Activated T-cell treated with anti-CD3 and anti-CD28 coated beads, Interleukin-2, amount 50 U/mL, for 24 hours (primary cell): ENCODE data around the gene TPT1.
A peak's percentile ranks its signal among the peaks of the same experiment; 100 is the strongest.

ENCODE experiments used
- DNase-seq: peaks from one replicate; pipeline ENCODE4 v3.0.0-alpha.2; 2020
- H3K27ac Mint-ChIP-seq: 2 replicates; pipeline ENCODE4 v1.8.0; 2020; ENCODE audit warnings: mild to moderate bottlenecking, mixed read lengths
- H3K27me3 Mint-ChIP-seq: 2 replicates; pipeline ENCODE4 v1.8.0; 2020; ENCODE audit warnings: mixed read lengths
- H3K36me3 Mint-ChIP-seq: 2 replicates; pipeline ENCODE4 v1.8.0; 2020; ENCODE audit warnings: low read depth, mixed read lengths
- H3K4me1 Mint-ChIP-seq: 2 replicates; pipeline ENCODE4 v1.8.0; 2020; ENCODE audit warnings: low read depth, mixed read lengths
- H3K4me3 Mint-ChIP-seq: 2 replicates; pipeline ENCODE4 v1.8.0; 2020; ENCODE audit warnings: mild to moderate bottlenecking, moderate library complexity, mixed read lengths
- H3K9me3 Mint-ChIP-seq: 2 replicates; pipeline ENCODE4 v1.8.0; 2020; ENCODE audit warnings: mixed read lengths

Gene TPT1

GRCh38 chr13:45333977-45334922 lies 6.7 kb downstream of the TPT1 start:
- Mint-ChIP-seq H3K27me3 (no peaks in the 10 kb centered on the region), H3K36me3 (peaks cover 64% of the 10 kb centered on the region), H3K4me1 (peaks cover 97% of the 10 kb centered on the region), H3K9me3 (no peaks in the 10 kb centered on the region), H3K27ac (peak overlapping the region; percentile 100), H3K4me3 (peak overlapping the region; percentile 98)
- no peak for DNase-seq

- Mint-ChIP-seq H3K9me3 (no peaks in the 10 kb centered on the region), H3K4me3 (no peak overlapping the region), H3K27ac (peak overlapping the region; percentile 100), H3K27me3 (no peaks in the 10 kb centered on the region), H3K4me1 (peaks cover 96% of the 10 kb centered on the region), H3K36me3 (peaks cover 55% of the 10 kb centered on the region)
- no peak for DNase-seq
Observed at GRCh38 chr13:45333251-45333976, 7.6 kb downstream of the TPT1 start.

- Mint-ChIP-seq H3K4me1 (peaks cover 94% of the 10 kb centered on the region), H3K36me3 (peaks cover 49% of the 10 kb centered on the region), H3K27ac (peak overlapping the region; percentile 100), H3K9me3 (no peaks in the 10 kb centered on the region), H3K27me3 (no peaks in the 10 kb centered on the region), H3K4me3 (no peak overlapping the region)
- no peak for DNase-seq
Observed at GRCh38 chr13:45332831-45333219, 8.2 kb downstream of the TPT1 start.

- DNase-seq = no peak
- Mint-ChIP-seq H3K4me3 (no peak overlapping the region), H3K4me1 (peaks cover 94% of the 10 kb centered on the region), H3K9me3 (no peaks in the 10 kb centered on the region), H3K27me3 (no peaks in the 10 kb centered on the region), H3K36me3 (peaks cover 43% of the 10 kb centered on the region), H3K27ac (peak overlapping the region; percentile 100)
Observed at GRCh38 chr13:45332036-45332830, 8.8 kb downstream of the TPT1 start.

GRCh38 chr13:45331692-45332035 lies 9.3 kb downstream of the TPT1 start:
- no peaks in the 10 kb centered on the region for H3K9me3 Mint-ChIP-seq
- no peaks in the 10 kb centered on the region for H3K27me3 Mint-ChIP-seq
- H3K27ac Mint-ChIP-seq = peak overlapping the region; percentile 73

GRCh38 chr13:45331123-45331619 lies 9.8 kb downstream of the TPT1 start:
- H3K36me3 Mint-ChIP-seq = peaks cover 33% of the 10 kb centered on the region
- H3K4me1 Mint-ChIP-seq = peaks cover 88% of the 10 kb centered on the region
- H3K9me3 Mint-ChIP-seq = no peaks in the 10 kb centered on the region
- no peak overlapping the region for H3K4me3 Mint-ChIP-seq
- H3K27ac Mint-ChIP-seq = peak overlapping the region; percentile 73
- DNase-seq = no peak
- no peaks in the 10 kb centered on the region for H3K27me3 Mint-ChIP-seq

More at GRCh38 chr13:45331692-45332035, 9.3 kb downstream of the TPT1 start:
- no peak for DNase-seq
- Mint-ChIP-seq H3K4me3 (no peak overlapping the region), H3K4me1 (peaks cover 93% of the 10 kb centered on the region), H3K36me3 (peaks cover 38% of the 10 kb centered on the region)

GRCh38 chr13:45328661-45329111 lies 12.3 kb downstream of the TPT1 start:
- no peak for DNase-seq
- no peaks in the 10 kb centered on the region for H3K27me3 Mint-ChIP-seq
- H3K4me1 Mint-ChIP-seq = peaks cover 69% of the 10 kb centered on the region
- H3K4me3 Mint-ChIP-seq = no peak overlapping the region
- H3K9me3 Mint-ChIP-seq = no peaks in the 10 kb centered on the region
- H3K27ac Mint-ChIP-seq = no peak overlapping the region
- peaks cover 8% of the 10 kb centered on the region for H3K36me3 Mint-ChIP-seq

GRCh38 chr13:45327253-45327955 lies 13.6 kb downstream of the TPT1 start:
- DNase-seq = no peak
- H3K27me3 Mint-ChIP-seq = no peaks in the 10 kb centered on the region
- no peaks in the 10 kb centered on the region for H3K9me3 Mint-ChIP-seq
- H3K4me3 Mint-ChIP-seq = no peak overlapping the region
- peaks cover 56% of the 10 kb centered on the region for H3K4me1 Mint-ChIP-seq
- H3K27ac Mint-ChIP-seq = peak overlapping the region; percentile 45
- no peaks in the 10 kb centered on the region for H3K36me3 Mint-ChIP-seq

GRCh38 chr13:45325806-45326205 lies 15.2 kb downstream of the TPT1 start:
- peaks cover 43% of the 10 kb centered on the region for H3K4me1 Mint-ChIP-seq
- no peaks in the 10 kb centered on the region for H3K9me3 Mint-ChIP-seq
- no peak overlapping the region for H3K4me3 Mint-ChIP-seq
- no peaks in the 10 kb centered on the region for H3K36me3 Mint-ChIP-seq
- no peak overlapping the region for H3K27ac Mint-ChIP-seq
- H3K27me3 Mint-ChIP-seq = no peaks in the 10 kb centered on the region
- DNase-seq = no peak

- Mint-ChIP-seq H3K27ac (no peak overlapping the region), H3K27me3 (no peaks in the 10 kb centered on the region), H3K36me3 (no peaks in the 10 kb centered on the region), H3K9me3 (no peaks in the 10 kb centered on the region), H3K4me3 (no peak overlapping the region), H3K4me1 (peaks cover 10% of the 10 kb centered on the region)
- no peak for DNase-seq
Observed at GRCh38 chr13:45320876-45321629, 19.9 kb downstream of the TPT1 start.

- no peak for DNase-seq
- Mint-ChIP-seq H3K9me3 (no peaks in the 10 kb centered on the region), H3K4me3 (no peak overlapping the region), H3K27me3 (peaks cover under 1% of the 10 kb centered on the region), H3K27ac (no peak overlapping the region), H3K36me3 (no peaks in the 10 kb centered on the region), H3K4me1 (peaks cover 3% of the 10 kb centered on the region)
Observed at GRCh38 chr13:45316996-45317395, 24.0 kb downstream of the TPT1 start.

GRCh38 chr13:45316338-45316737 lies 24.6 kb downstream of the TPT1 start:
- H3K4me3 Mint-ChIP-seq = no peak overlapping the region

GRCh38 chr13:45315520-45316167 lies 25.3 kb downstream of the TPT1 start:
- Mint-ChIP-seq H3K4me3 (no peak overlapping the region), H3K9me3 (no peaks in the 10 kb centered on the region), H3K27ac (no peak overlapping the region), H3K36me3 (no peaks in the 10 kb centered on the region), H3K4me1 (peaks cover 14% of the 10 kb centered on the region), H3K27me3 (peaks cover 7% of the 10 kb centered on the region)
- peak; percentile 24 for DNase-seq

More at GRCh38 chr13:45316338-45316737, 24.6 kb downstream of the TPT1 start:
- no peaks in the 10 kb centered on the region for H3K9me3 Mint-ChIP-seq
- H3K4me1 Mint-ChIP-seq = peaks cover 7% of the 10 kb centered on the region
- H3K36me3 Mint-ChIP-seq = no peaks in the 10 kb centered on the region
- peak; percentile 8 for DNase-seq
- no peak overlapping the region for H3K27ac Mint-ChIP-seq
- H3K27me3 Mint-ChIP-seq = peaks cover 3% of the 10 kb centered on the region
